Endothelial cell of umbilical vein (primary cell): ENCODE data around the gene ETV7. TPM values are rescaled to one million over a fixed set of nuclear protein-coding genes. Genes with fewer than 3 reads are reported as not detected.

Experiments used
- BruUV-seq: library from RNA; stranded (reverse); fragments of 400-500 nt; replicated peaks from 2 replicates; lab custom pipeline; 2021; lab: Mats Ljungman, UMichigan
- CTCF ChIA-PET: fragments of 300-600, 350-600 bp; sonication (Branson Sonifier 250); formaldehyde crosslinking; loops from one replicate; lab custom pipeline; 2021; ENCODE audit warnings: antibody characterized with exemption, inconsistent platforms; lab: Charles Lee
- POLR2A ChIA-PET: fragments of 300-600, 350-600 bp; sonication (Branson Sonifier 250); formaldehyde crosslinking; loops from one replicate; lab custom pipeline; 2021; ENCODE audit warnings: antibody characterized with exemption, inconsistent platforms; lab: Charles Lee
- DNase-seq: peaks from one replicate; pipeline ENCODE4 v3.0.0-alpha.2; 2011; ENCODE audit warnings: low read depth, low spot score
- FAIRE-seq: peaks from 2 replicates; lab custom pipeline; 2011; peaks lifted over from hg19 to GRCh38; lab: Jason Lieb, UNC
- H2AFZ ChIP-seq: 2 replicates; pipeline ENCODE4 v1.6.0; 2012; ENCODE audit warnings: low read depth, low read length, control low read depth, inconsistent platforms
- H3K27ac ChIP-seq: 2 replicates; pipeline ENCODE4 v1.5.1; 2011; ENCODE audit warnings: low read depth, mild to moderate bottlenecking, control low read depth, low read length, moderate library complexity; ENCODE audit not compliant: insufficient read depth
- H3K27me3 ChIP-seq, 2 experiments: 2 replicates each; pipeline versions ENCODE4 v1.6.0 to v1.6.1; 2011; ENCODE audit warnings: low read length in 2 of 2, mixed read lengths in 1 of 2; ENCODE audit not compliant: control insufficient read depth in 2 of 2, insufficient read depth in 2 of 2
- H3K36me3 ChIP-seq, 2 experiments: 2 replicates in 1 of 2; 3 replicates in 1 of 2; pipeline ENCODE4 v1.5.1; 2011; ENCODE audit warnings: low read length in 2 of 2, mild to moderate bottlenecking in 1 of 2, moderate library complexity in 1 of 2; ENCODE audit not compliant: control insufficient read depth in 2 of 2, insufficient read depth in 2 of 2; ENCODE audit errors: extremely low read depth in 1 of 2
- H3K4me1 ChIP-seq: 3 replicates; pipeline ENCODE4 v1.5.1; 2011; ENCODE audit warnings: mild to moderate bottlenecking, low read length; ENCODE audit not compliant: control insufficient read depth, insufficient read depth; ENCODE audit errors: extremely low read depth
- H3K4me2 ChIP-seq: 2 replicates; pipeline ENCODE4 v1.6.1; 2011; ENCODE audit warnings: low read length, control low read depth, mixed read lengths; ENCODE audit not compliant: insufficient read depth
- H3K4me3 ChIP-seq, 3 experiments: fragments of 200-600 bp in 1 of 3; sonication (generic), shearing (Covaris generic) in 1 of 3; replicated peaks in 1 of 3; 2 replicates each; pipeline ENCODE4 v1.5.1; 2011 to 2016; ENCODE audit warnings: control low read depth in 3 of 3, low read length in 3 of 3, mild to moderate bottlenecking in 2 of 3, inconsistent platforms in 1 of 3, low read depth in 1 of 3, moderate library complexity in 1 of 3; ENCODE audit not compliant: insufficient read depth in 1 of 3
- H3K79me2 ChIP-seq: 2 replicates; pipeline ENCODE4 v1.6.0; 2012; ENCODE audit warnings: low read length, inconsistent platforms; ENCODE audit not compliant: control insufficient read depth, insufficient read depth
- H3K9ac ChIP-seq: replicated peaks from 2 replicates; pipeline ENCODE3; 2011; ENCODE audit warnings: low read length, control low read depth; ENCODE audit not compliant: insufficient read depth; ENCODE audit errors: extremely low read depth
- H3K9me1 ChIP-seq: replicated peaks from 3 replicates; pipeline ENCODE4 v1.6.0; 2011; ENCODE audit warnings: mild to moderate bottlenecking, low read length; ENCODE audit not compliant: control insufficient read depth, insufficient read depth; ENCODE audit errors: extremely low read depth
- H3K9me3 ChIP-seq: replicated peaks from 2 replicates; pipeline ENCODE4 v1.5.1; 2012; ENCODE audit warnings: low read length, inconsistent platforms; ENCODE audit not compliant: control insufficient read depth, insufficient read depth
- H4K20me1 ChIP-seq: replicated peaks from 2 replicates; pipeline ENCODE3; 2011; ENCODE audit warnings: mild to moderate bottlenecking, low read length; ENCODE audit not compliant: control insufficient read depth, insufficient read depth; ENCODE audit errors: extremely low read depth
- EZH2 ChIP-seq: IDR thresholded peaks from 2 replicates; pipeline ENCODE4 v1.6.1; 2012; ENCODE audit warnings: borderline replicate concordance, low read depth, mild to moderate bottlenecking, moderate library complexity, low read length, inconsistent platforms; ENCODE audit not compliant: severe bottlenecking
- FOS ChIP-seq: IDR thresholded peaks from 2 replicates; pipeline ENCODE4 v1.6.1; 2011; ENCODE audit warnings: mild to moderate bottlenecking, low read length, moderate library complexity, borderline replicate concordance; ENCODE audit not compliant: insufficient read depth
- GATA2 ChIP-seq: IDR thresholded peaks from 2 replicates; pipeline ENCODE4 v1.7.0; 2011; ENCODE audit warnings: low read depth, mild to moderate bottlenecking, moderate library complexity, mixed read lengths, low read length; ENCODE audit not compliant: insufficient read length, insufficient read depth
- JUN ChIP-seq: IDR thresholded peaks from 2 replicates; pipeline ENCODE4 v1.6.1; 2011; ENCODE audit warnings: borderline replicate concordance, low read depth; ENCODE audit not compliant: insufficient read length, insufficient read depth
- MYC ChIP-seq: IDR thresholded peaks from one replicate; pipeline ENCODE4 v1.6.1; 2011; ENCODE audit warnings: mild to moderate bottlenecking, low read depth, low read length
- POLR2A ChIP-seq: IDR thresholded peaks from 2 replicates; pipeline ENCODE4 v1.6.1; 2012; ENCODE audit warnings: low read depth, mild to moderate bottlenecking, control low read depth, low read length
- POLR2AphosphoS5 ChIP-seq: IDR thresholded peaks from 2 replicates; pipeline ENCODE4 v1.6.1; 2012; ENCODE audit warnings: low read depth, mild to moderate bottlenecking, control low read depth, low read length, moderate library complexity; ENCODE audit not compliant: insufficient read depth
- dilution Hi-C: fragments of 300-500 bp; cut with MboI; formaldehyde crosslinking; loops from one replicate; pipeline ENCODE4 v1.15.0; 2019; ENCODE audit warnings: low sequenced_read_pairs; ENCODE audit not compliant: extremely low pct_ligation_motif_present
- intact Hi-C: fragments of 100-400 bp; cut with micrococcal nuclease; formaldehyde crosslinking; loops from one replicate; pipeline ENCODE4 v1.10.0; 2022
- polyA plus RNA-seq, 4 experiments: library from polyadenylated mRNA; depleted of rRNA in 3 of 4; stranded (reverse) in 3 of 4; unstranded in 1 of 4; fragments of >200 nt; gene quantifications; 2 replicates each; pipeline versions ENCODE4 v1.2.1 to v1.2.3, GENCODE V29; 2011 to 2012; ENCODE audit warnings: missing spikeins in 1 of 4
- total RNA-seq: library from RNA; stranded (reverse); gene quantifications from 2 replicates; pipeline ENCODE4 v1.2.3, GENCODE V29; 2021
- TF ChIP-seq, protein P1 (sequence below): IDR thresholded peaks from 2 replicates; pipeline ENCODE4 v1.6.1; 2011; ENCODE audit not compliant: insufficient read depth, insufficient read length
- TF ChIP-seq, protein P2 (sequence below), 2 donors: IDR thresholded peaks; 1 replicate in 1 of 2; 2 replicates in 1 of 2; pipeline ENCODE4 v1.5.1; 2011; ENCODE audit warnings: low read length in 2 of 2, mild to moderate bottlenecking in 2 of 2, moderate library complexity in 2 of 2, control low read depth in 1 of 2, inconsistent platforms in 1 of 2, low read depth in 1 of 2; ENCODE audit not compliant: insufficient read depth in 1 of 2; ENCODE audit errors: extremely low read depth in 1 of 2

ETV7 gene
- total and polyA plus RNA-seq, 2 donors (not counting 3 experiments of a cell fraction or from before 2014, with no cell fraction given), result 0.23 to 0.58 TPM

DNA sequence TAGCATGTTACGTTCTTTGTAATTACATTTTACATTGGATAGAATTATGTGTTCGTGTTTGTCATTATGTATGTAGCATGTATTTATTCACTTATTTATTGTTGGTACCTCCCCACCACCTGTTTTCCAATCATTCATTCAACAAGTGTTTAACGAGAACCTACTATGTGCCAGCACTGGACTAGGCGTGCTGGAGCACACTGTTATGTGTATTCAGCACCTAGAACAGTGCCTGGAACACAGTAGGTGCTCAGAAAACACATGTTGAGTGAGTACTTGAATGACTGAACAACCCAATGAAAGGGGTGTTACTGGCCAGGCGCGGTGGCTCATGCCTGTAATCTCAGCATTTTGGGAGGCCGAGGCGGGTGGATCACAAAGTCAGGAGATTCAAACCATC, 11.3 kb downstream of the ETV7 start:
- peaks cover 4 to 12% of the 10 kb centered on the region in 2 experiments for H3K27me3 ChIP-seq
- intact Hi-C loops, result no loop called here
- H3K4me2 ChIP-seq, result no peak overlapping the region
- DNase-seq (no peak), FAIRE-seq (no peak)
- H4K20me1 ChIP-seq, result no peaks in the 10 kb centered on the region
- H3K27ac ChIP-seq, result no peak overlapping the region
- no peaks in the 10 kb centered on the region for H3K9me1 ChIP-seq
- dilution Hi-C loops, result no loop called here
- H3K9me3 ChIP-seq, result no peaks in the 10 kb centered on the region
- H2AFZ ChIP-seq, result no peak overlapping the region
- no peak overlapping the region for H3K9ac ChIP-seq
- H3K4me3 ChIP-seq, result no peak overlapping the region
- no TSS peak for BruUV-seq
- ChIA-PET POLR2A (no interaction called here), CTCF (no interaction called here)
- no peaks in the 10 kb centered on the region for H3K4me1 ChIP-seq
- TF ChIP-seq POLR2AphosphoS5, result no peak
- no peak for TF ChIP-seq POLR2A
- no peak for TF ChIP-seq MYC
- TF ChIP-seq, protein P1, sequence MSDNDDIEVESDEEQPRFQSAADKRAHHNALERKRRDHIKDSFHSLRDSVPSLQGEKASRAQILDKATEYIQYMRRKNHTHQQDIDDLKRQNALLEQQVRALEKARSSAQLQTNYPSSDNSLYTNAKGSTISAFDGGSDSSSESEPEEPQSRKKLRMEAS, result no peak
- TF ChIP-seq JUN, result no peak
- TF ChIP-seq, protein P2, sequence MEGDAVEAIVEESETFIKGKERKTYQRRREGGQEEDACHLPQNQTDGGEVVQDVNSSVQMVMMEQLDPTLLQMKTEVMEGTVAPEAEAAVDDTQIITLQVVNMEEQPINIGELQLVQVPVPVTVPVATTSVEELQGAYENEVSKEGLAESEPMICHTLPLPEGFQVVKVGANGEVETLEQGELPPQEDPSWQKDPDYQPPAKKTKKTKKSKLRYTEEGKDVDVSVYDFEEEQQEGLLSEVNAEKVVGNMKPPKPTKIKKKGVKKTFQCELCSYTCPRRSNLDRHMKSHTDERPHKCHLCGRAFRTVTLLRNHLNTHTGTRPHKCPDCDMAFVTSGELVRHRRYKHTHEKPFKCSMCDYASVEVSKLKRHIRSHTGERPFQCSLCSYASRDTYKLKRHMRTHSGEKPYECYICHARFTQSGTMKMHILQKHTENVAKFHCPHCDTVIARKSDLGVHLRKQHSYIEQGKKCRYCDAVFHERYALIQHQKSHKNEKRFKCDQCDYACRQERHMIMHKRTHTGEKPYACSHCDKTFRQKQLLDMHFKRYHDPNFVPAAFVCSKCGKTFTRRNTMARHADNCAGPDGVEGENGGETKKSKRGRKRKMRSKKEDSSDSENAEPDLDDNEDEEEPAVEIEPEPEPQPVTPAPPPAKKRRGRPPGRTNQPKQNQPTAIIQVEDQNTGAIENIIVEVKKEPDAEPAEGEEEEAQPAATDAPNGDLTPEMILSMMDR (IDR thresholded peaks at IDR 0.05; ENCODE audit: extremely low read depth in 1 of 2, insufficient read depth in 1 of 2, low read depth in 1 of 2, low read length in 2 of 2), result no peak
- no peaks in the 10 kb centered on the region for H3K79me2 ChIP-seq
- H3K36me3 ChIP-seq, result no peaks in the 10 kb centered on the region

DNA sequence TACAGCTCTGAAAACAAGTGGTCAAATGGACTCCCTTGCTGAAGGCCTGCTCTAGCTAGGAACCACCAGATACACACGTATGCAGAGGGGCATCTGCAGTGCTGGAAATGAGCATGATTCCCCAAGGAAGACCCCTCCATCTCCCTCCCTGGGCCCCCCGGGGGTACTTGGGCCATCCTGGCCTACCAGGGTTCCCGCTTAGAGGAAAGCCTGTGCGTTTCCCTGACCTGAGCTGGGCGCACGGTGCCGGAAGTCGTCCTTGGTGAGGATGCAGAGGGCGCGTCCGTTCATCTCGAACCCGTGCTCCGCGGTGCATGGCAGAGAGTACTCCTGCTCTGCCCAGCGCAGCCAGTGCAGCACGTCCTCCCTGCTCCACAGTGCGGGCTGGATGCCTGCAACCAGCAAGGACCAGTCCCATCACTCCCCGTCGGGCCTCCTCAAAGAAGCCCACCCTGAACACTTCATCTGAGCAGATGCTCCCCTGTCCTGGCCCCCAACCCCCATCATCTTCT, 11.8 kb downstream of the ETV7 start:
- ChIA-PET POLR2A (no interaction called here), CTCF (no interaction called here)
- dilution Hi-C loops, result no loop called here
- H3K9ac ChIP-seq, result no peak overlapping the region
- no peaks in the 10 kb centered on the region for H3K79me2 ChIP-seq
- H3K9me1 ChIP-seq, result no peaks in the 10 kb centered on the region
- no peak overlapping the region for H3K4me2 ChIP-seq
- H3K27ac ChIP-seq, result no peak overlapping the region
- FAIRE-seq (no peak), DNase-seq (no peak)
- H3K4me3 ChIP-seq, result no peak overlapping the region
- BruUV-seq, result no TSS peak
- H3K9me3 ChIP-seq, result no peaks in the 10 kb centered on the region
- TF ChIP-seq POLR2AphosphoS5 (no peak), GATA2 (no peak), MYC (no peak), POLR2A (no peak), JUN (no peak), FOS (no peak), EZH2 (no peak)
- TF ChIP-seq, protein P1, result no peak
- TF ChIP-seq, protein P2 (IDR thresholded peaks at IDR 0.05; ENCODE audit: extremely low read depth in 1 of 2, insufficient read depth in 1 of 2, low read depth in 1 of 2, low read length in 2 of 2), result no peak
- no peaks in the 10 kb centered on the region for H4K20me1 ChIP-seq
- H3K4me1 ChIP-seq, result no peaks in the 10 kb centered on the region
- intact Hi-C loops, result no loop called here
- peaks cover 4 to 14% of the 10 kb centered on the region in 2 experiments for H3K27me3 ChIP-seq
- H3K36me3 ChIP-seq, result no peaks in the 10 kb centered on the region
- no peak overlapping the region for H2AFZ ChIP-seq
